SK-N-SH treated with all-trans-retinoic acid at 6 μM for 48 hours (cell line): ENCODE measurements around the gene FDCSP.

Source experiments
- ATAC-seq: fragments of 200-7000 bp; cut with Tn5 transposase; 3 replicates; pipeline ENCODE4 v1.9.1; 2020; ENCODE audit warnings: mild to moderate bottlenecking, moderate library complexity
- ARNTL ChIP-seq: fragments of 450-650 bp; formaldehyde crosslinking; IDR thresholded peaks from 2 replicates; pipeline ENCODE4 v1.5.0; 2020; ENCODE audit warnings: low read depth, mild to moderate bottlenecking, moderate library complexity, borderline replicate concordance
- BACH2 ChIP-seq: fragments of 250-450 bp; sonication (Bioruptor Pico); IDR thresholded peaks from 2 replicates; pipeline ENCODE4 v1.9.0; 2021; ENCODE audit warnings: mild to moderate bottlenecking, borderline replicate concordance
- CSDC2 ChIP-seq: fragments of 250-450 bp; sonication (Bioruptor Pico); IDR thresholded peaks from 2 replicates; pipeline ENCODE4 v1.5.0; 2020; ENCODE audit warnings: mild to moderate bottlenecking, moderate library complexity
- GLIS3 ChIP-seq: fragments of 250-450 bp; sonication (Bioruptor Pico); IDR thresholded peaks from 2 replicates; pipeline ENCODE4 v1.5.0; 2020; ENCODE audit warnings: mild to moderate bottlenecking, moderate library complexity
- OSR1 ChIP-seq: fragments of 250-450 bp; sonication (Bioruptor Pico); IDR thresholded peaks from 2 replicates; pipeline ENCODE4 v1.8.0; 2022; ENCODE audit warnings: moderate library complexity, mild to moderate bottlenecking, inconsistent platforms
- PPARA ChIP-seq: fragments of 250-450 bp; sonication (Bioruptor Pico); IDR thresholded peaks from 2 replicates; pipeline ENCODE4 v1.5.0; 2020; ENCODE audit warnings: mild to moderate bottlenecking, borderline replicate concordance
- RARB ChIP-seq: fragments of 250-450 bp; sonication (Bioruptor Pico); IDR thresholded peaks from 2 replicates; pipeline ENCODE4 v1.8.0; 2021; ENCODE audit warnings: mild to moderate bottlenecking, moderate library complexity
- SNAI2 ChIP-seq: fragments of 250-450 bp; sonication (Bioruptor Pico); IDR thresholded peaks from 2 replicates; pipeline ENCODE4 v1.5.0; 2020; ENCODE audit warnings: mild to moderate bottlenecking, moderate library complexity
- TCF4 ChIP-seq: fragments of 250-450 bp; sonication (Bioruptor Pico); IDR thresholded peaks from 2 replicates; pipeline ENCODE4 v1.8.0; 2021; ENCODE audit warnings: mild to moderate bottlenecking, moderate library complexity, borderline replicate concordance
- TOX ChIP-seq: fragments of 250-450 bp; sonication (Bioruptor Pico); IDR thresholded peaks from 2 replicates; pipeline ENCODE4 v1.8.0; 2021; ENCODE audit warnings: mild to moderate bottlenecking, moderate library complexity, borderline replicate concordance
- ZFP3 ChIP-seq: fragments of 250-450 bp; sonication (Bioruptor Pico); IDR thresholded peaks from 2 replicates; pipeline ENCODE4 v1.5.0; 2020; ENCODE audit warnings: mild to moderate bottlenecking, moderate library complexity
- ZFP30 ChIP-seq: fragments of 450-650 bp; formaldehyde crosslinking; IDR thresholded peaks from 2 replicates; pipeline ENCODE4 v1.5.0; 2022; ENCODE audit warnings: mild to moderate bottlenecking, moderate library complexity
- ZNF565 ChIP-seq: fragments of 450-650 bp; formaldehyde crosslinking; conservative IDR thresholded peaks from 2 replicates; pipeline ENCODE4 v1.5.0; 2020; ENCODE audit warnings: low read depth, mild to moderate bottlenecking, moderate library complexity
- ZNF70 ChIP-seq: fragments of 450-650 bp; formaldehyde crosslinking; IDR thresholded peaks from 2 replicates; pipeline ENCODE4 v1.5.0; 2020; ENCODE audit warnings: mild to moderate bottlenecking, moderate library complexity
- ZNF8 ChIP-seq: fragments of 450-650 bp; formaldehyde crosslinking; IDR thresholded peaks from 2 replicates; pipeline ENCODE4 v1.5.0; 2020; ENCODE audit warnings: mild to moderate bottlenecking, moderate library complexity
- TF ChIP-seq, protein P1 (sequence below): fragments of 250-450 bp; sonication (Bioruptor Pico); IDR thresholded peaks from 2 replicates; pipeline ENCODE4 v1.5.1; 2021; ENCODE audit warnings: mild to moderate bottlenecking, moderate library complexity
- TF ChIP-seq, protein P2 (sequence below): fragments of 250-450 bp; sonication (Bioruptor Pico); IDR thresholded peaks from 2 replicates; pipeline ENCODE4 v1.8.0; 2021; ENCODE audit warnings: low read depth, mild to moderate bottlenecking, moderate library complexity, borderline replicate concordance
- TF ChIP-seq, protein P3 (sequence below): fragments of 250-450 bp; sonication (Bioruptor Pico); IDR thresholded peaks from 2 replicates; pipeline ENCODE4 v1.8.0; 2020; ENCODE audit warnings: mild to moderate bottlenecking, moderate library complexity, borderline replicate concordance
- TF ChIP-seq, protein P4 (sequence below): fragments of 250-450 bp; sonication (Bioruptor Pico); IDR thresholded peaks from 2 replicates; pipeline ENCODE4 v1.5.1; 2020; ENCODE audit warnings: low read depth, mild to moderate bottlenecking, moderate library complexity
- TF ChIP-seq, protein P5 (sequence below): fragments of 250-450 bp; sonication (Bioruptor Pico); IDR thresholded peaks from 2 replicates; pipeline ENCODE4 v1.5.0; 2020; ENCODE audit warnings: mild to moderate bottlenecking, moderate library complexity

FDCSP gene

DNA sequence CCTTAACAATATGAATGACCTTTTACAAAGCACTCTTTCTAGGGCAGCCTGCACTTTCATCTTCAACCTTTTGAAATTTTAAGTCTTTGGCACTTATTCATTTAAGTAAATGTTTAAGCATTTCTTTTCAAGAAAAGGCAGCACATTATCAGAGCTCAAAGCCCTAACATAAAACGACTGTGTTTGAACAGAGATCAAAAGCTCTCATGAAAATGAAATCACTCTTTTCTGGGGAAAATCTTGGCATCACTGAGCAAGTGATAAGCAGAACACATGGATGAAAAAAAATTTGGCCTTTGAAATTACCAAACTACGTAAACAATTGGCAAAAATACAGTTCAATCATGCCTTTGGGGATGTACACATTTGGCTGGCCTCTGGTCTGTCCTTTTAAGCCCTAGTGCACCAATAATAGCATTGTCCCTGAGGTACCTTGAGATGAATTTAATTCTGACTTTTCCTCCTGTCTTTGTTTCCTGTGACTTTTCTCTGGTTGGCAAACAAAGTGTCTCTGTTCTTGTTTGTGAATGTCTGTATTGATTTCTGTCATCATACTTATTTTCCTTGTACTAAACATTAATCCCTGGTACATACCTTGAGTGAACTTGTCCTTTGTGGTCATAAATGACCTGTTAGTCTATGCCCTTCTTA, 43.3 kb upstream of the FDCSP start:
- TF ChIP-seq TCF4 (CRISPR knock-in tag) (no peak), CSDC2 (CRISPR knock-in tag) (no peak), OSR1 (no peak), RARB (CRISPR knock-in tag) (no peak)
- TF ChIP-seq, protein P1, sequence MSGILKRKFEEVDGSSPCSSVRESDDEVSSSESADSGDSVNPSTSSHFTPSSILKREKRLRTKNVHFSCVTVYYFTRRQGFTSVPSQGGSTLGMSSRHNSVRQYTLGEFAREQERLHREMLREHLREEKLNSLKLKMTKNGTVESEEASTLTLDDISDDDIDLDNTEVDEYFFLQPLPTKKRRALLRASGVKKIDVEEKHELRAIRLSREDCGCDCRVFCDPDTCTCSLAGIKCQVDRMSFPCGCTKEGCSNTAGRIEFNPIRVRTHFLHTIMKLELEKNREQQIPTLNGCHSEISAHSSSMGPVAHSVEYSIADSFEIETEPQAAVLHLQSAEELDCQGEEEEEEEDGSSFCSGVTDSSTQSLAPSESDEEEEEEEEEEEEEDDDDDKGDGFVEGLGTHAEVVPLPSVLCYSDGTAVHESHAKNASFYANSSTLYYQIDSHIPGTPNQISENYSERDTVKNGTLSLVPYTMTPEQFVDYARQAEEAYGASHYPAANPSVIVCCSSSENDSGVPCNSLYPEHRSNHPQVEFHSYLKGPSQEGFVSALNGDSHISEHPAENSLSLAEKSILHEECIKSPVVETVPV (CRISPR knock-in tag): no peak
- TF ChIP-seq, protein P2, sequence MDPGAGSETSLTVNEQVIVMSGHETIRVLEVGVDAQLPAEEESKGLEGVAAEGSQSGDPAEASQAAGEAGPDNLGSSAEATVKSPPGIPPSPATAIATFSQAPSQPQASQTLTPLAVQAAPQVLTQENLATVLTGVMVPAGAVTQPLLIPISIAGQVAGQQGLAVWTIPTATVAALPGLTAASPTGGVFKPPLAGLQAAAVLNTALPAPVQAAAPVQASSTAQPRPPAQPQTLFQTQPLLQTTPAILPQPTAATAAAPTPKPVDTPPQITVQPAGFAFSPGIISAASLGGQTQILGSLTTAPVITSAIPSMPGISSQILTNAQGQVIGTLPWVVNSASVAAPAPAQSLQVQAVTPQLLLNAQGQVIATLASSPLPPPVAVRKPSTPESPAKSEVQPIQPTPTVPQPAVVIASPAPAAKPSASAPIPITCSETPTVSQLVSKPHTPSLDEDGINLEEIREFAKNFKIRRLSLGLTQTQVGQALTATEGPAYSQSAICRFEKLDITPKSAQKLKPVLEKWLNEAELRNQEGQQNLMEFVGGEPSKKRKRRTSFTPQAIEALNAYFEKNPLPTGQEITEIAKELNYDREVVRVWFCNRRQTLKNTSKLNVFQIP (CRISPR knock-in tag): no peak
- TF ChIP-seq, protein P3, sequence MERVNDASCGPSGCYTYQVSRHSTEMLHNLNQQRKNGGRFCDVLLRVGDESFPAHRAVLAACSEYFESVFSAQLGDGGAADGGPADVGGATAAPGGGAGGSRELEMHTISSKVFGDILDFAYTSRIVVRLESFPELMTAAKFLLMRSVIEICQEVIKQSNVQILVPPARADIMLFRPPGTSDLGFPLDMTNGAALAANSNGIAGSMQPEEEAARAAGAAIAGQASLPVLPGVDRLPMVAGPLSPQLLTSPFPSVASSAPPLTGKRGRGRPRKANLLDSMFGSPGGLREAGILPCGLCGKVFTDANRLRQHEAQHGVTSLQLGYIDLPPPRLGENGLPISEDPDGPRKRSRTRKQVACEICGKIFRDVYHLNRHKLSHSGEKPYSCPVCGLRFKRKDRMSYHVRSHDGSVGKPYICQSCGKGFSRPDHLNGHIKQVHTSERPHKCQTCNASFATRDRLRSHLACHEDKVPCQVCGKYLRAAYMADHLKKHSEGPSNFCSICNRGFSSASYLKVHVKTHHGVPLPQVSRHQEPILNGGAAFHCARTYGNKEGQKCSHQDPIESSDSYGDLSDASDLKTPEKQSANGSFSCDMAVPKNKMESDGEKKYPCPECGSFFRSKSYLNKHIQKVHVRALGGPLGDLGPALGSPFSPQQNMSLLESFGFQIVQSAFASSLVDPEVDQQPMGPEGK: no peak

DNA sequence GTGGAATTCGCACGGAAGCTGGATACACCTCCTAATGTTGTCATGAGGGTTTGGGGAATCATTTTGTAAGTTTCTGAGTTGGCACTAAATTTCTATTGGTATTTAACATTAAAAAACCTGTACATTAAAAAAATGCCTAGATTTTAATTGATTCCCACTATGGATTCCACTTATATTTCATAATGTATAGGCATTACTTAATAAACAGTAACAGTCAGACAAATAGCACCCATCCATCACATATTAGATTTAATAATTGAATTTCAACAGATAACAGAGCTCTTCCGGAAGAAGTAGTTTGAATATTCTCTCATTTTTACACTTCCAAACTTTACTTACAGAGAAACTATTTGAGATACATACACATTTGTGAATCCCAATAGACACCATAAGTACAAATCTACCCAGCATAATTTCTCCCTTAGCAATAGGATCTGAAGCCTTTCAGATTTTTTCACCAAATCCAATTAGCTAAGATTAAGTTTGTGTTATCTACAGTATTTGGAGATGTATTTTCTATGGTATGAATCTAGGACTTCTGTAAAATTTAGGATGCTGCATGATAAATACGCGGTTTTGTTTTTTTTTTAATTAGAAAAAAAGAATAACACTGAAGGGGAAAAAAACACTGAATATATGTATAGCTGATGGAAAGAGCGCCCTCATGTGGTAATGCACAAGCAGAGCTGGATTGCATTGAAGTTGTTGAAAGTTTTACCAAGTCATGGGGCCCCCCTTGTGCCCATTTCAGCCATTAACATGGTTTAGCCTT, 42.6 kb upstream of the FDCSP start:
- ATAC-seq: peak; percentile 90
- no peak for TF ChIP-seq ARNTL (CRISPR knock-in tag)
- no peak for TF ChIP-seq BACH2
- TF ChIP-seq ZNF70 (CRISPR knock-in tag): no peak
- TF ChIP-seq GLIS3: no peak

More for the DNA sequence above, 43.3 kb upstream of the FDCSP start:
- no peak for ATAC-seq

DNA sequence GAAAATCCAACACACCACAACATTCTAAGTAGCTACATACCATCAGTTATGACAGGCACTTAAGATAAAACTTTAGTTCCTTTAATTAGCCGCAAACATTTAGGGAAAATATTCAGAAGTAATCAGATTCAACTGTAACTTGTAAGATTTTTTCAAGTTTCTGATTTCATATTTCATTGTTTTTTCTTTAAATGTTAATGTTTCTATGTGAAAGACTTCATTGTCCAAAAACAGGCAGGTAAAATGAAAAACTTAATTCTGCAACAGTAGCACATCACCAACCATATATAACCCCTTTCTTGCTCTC, 42.0 kb upstream of the FDCSP start:
- TF ChIP-seq, protein P4, sequence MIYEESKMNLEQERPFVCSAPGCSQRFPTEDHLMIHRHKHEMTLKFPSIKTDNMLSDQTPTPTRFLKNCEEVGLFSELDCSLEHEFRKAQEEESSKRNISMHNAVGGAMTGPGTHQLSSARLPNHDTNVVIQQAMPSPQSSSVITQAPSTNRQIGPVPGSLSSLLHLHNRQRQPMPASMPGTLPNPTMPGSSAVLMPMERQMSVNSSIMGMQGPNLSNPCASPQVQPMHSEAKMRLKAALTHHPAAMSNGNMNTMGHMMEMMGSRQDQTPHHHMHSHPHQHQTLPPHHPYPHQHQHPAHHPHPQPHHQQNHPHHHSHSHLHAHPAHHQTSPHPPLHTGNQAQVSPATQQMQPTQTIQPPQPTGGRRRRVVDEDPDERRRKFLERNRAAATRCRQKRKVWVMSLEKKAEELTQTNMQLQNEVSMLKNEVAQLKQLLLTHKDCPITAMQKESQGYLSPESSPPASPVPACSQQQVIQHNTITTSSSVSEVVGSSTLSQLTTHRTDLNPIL (CRISPR knock-in tag): no peak
- TF ChIP-seq CSDC2 (CRISPR knock-in tag) (no peak), PPARA (CRISPR knock-in tag) (no peak), ZNF70 (CRISPR knock-in tag) (no peak), TOX (CRISPR knock-in tag) (no peak)
- TF ChIP-seq, protein P2 (CRISPR knock-in tag): no peak
- TF ChIP-seq, protein P3: no peak

DNA sequence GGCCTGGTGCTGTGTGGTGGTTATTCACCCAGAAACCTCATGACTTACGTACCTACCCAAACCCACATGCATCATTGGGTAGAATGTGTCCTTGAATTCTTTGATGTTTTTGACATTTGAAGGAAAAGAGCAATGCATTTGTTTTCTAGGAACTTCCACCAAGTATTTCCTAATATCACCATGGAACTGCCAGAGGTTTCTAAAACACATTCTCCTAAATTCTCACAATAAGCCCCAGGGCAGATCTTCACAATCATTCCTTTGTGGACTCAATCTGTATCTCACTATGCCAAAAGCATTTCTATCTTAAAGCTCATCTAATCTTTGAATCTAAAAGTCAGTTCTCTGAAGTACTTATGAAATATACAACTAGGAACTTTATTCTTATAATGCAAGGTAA, 38.7 kb upstream of the FDCSP start:
- ATAC-seq: no peak
- TF ChIP-seq TCF4 (CRISPR knock-in tag) (no peak), ZFP3 (CRISPR knock-in tag) (no peak), BACH2 (no peak), ZFP30 (CRISPR knock-in tag) (no peak), CSDC2 (CRISPR knock-in tag) (no peak), ZNF565 (CRISPR knock-in tag) (no peak), ZNF8 (CRISPR knock-in tag) (no peak), GLIS3 (no peak), OSR1 (no peak), SNAI2 (CRISPR knock-in tag) (no peak)
- TF ChIP-seq, protein P2 (CRISPR knock-in tag): no peak
- TF ChIP-seq, protein P5, sequence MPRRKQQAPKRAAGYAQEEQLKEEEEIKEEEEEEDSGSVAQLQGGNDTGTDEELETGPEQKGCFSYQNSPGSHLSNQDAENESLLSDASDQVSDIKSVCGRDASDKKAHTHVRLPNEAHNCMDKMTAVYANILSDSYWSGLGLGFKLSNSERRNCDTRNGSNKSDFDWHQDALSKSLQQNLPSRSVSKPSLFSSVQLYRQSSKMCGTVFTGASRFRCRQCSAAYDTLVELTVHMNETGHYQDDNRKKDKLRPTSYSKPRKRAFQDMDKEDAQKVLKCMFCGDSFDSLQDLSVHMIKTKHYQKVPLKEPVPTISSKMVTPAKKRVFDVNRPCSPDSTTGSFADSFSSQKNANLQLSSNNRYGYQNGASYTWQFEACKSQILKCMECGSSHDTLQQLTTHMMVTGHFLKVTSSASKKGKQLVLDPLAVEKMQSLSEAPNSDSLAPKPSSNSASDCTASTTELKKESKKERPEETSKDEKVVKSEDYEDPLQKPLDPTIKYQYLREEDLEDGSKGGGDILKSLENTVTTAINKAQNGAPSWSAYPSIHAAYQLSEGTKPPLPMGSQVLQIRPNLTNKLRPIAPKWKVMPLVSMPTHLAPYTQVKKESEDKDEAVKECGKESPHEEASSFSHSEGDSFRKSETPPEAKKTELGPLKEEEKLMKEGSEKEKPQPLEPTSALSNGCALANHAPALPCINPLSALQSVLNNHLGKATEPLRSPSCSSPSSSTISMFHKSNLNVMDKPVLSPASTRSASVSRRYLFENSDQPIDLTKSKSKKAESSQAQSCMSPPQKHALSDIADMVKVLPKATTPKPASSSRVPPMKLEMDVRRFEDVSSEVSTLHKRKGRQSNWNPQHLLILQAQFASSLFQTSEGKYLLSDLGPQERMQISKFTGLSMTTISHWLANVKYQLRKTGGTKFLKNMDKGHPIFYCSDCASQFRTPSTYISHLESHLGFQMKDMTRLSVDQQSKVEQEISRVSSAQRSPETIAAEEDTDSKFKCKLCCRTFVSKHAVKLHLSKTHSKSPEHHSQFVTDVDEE (CRISPR knock-in tag): no peak

More for the DNA sequence above, 42.0 kb upstream of the FDCSP start:
- ATAC-seq: no peak
